ENCODE measurements around the gene CYP2A6. TPM values are rescaled to one million over a fixed set of nuclear protein-coding genes. Genes with fewer than 3 reads are reported as not detected.
"Not testable (repeated sequence)": the region's sequence is repeated elsewhere in the genome, so short reads cannot be mapped to it uniquely, and the experiment has no call there.

The CYP2A6 gene, protein sequence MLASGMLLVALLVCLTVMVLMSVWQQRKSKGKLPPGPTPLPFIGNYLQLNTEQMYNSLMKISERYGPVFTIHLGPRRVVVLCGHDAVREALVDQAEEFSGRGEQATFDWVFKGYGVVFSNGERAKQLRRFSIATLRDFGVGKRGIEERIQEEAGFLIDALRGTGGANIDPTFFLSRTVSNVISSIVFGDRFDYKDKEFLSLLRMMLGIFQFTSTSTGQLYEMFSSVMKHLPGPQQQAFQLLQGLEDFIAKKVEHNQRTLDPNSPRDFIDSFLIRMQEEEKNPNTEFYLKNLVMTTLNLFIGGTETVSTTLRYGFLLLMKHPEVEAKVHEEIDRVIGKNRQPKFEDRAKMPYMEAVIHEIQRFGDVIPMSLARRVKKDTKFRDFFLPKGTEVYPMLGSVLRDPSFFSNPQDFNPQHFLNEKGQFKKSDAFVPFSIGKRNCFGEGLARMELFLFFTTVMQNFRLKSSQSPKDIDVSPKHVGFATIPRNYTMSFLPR
- polyA plus RNA-seq: under 1 TPM in 2 of 4 donors, not detected in 2; 0.04 to 0.18 TPM
- long read RNA-seq, donor 1: 0 reads
- long read RNA-seq, donor 2: 0 reads
- long read RNA-seq, donor 3: 0 reads
- long read RNA-seq, donor 4: 0 reads
- long read RNA-seq, donor 5: 0 reads
- long read RNA-seq, donor 6: 0 reads
- long read RNA-seq, donor 7: 0 reads
- long read RNA-seq, donor 8: 0 reads
- long read RNA-seq, donor 9: 0 reads
- long read RNA-seq, donor 10: 0 reads

- H3K9me3 ChIP-seq (ENCODE audit: control insufficient read depth in 2 of 2, insufficient read depth in 1 of 2, low read depth in 1 of 2, low read length in 1 of 2); H3K27ac ChIP-seq (ENCODE audit: low read depth in 1 of 3, low read length in 2 of 3); FAIRE-seq; H3K27me3 ChIP-seq (ENCODE audit: control insufficient read depth in 3 of 3, insufficient read depth in 3 of 3, low read length in 3 of 3); H3K4me3 ChIP-seq (ENCODE audit: low read depth in 1 of 3, low read length in 3 of 3); H3K4me1 ChIP-seq (ENCODE audit: control insufficient read depth in 3 of 3, insufficient read depth in 2 of 3, low read depth in 1 of 3, low read length in 2 of 3); H3K36me3 ChIP-seq (ENCODE audit: control insufficient read depth in 3 of 3, insufficient read depth in 2 of 3, low read depth in 1 of 3, low read length in 3 of 3): not testable (repeated sequence)
- 58 to 80% (median 80%) methylated on average over 3 of the region's 3 CpGs for WGBS, 3 donors
- peak; percentile 3 to 63 for DNase-seq
Observed at GRCh38 chr19:40850277-40850676, at the start of gene CYP2A6. TSS of gene CYP2A6 (minus strand) at chr19:40850447. CDS start at chr19:40850426, 21 bp downstream.

DNA sequence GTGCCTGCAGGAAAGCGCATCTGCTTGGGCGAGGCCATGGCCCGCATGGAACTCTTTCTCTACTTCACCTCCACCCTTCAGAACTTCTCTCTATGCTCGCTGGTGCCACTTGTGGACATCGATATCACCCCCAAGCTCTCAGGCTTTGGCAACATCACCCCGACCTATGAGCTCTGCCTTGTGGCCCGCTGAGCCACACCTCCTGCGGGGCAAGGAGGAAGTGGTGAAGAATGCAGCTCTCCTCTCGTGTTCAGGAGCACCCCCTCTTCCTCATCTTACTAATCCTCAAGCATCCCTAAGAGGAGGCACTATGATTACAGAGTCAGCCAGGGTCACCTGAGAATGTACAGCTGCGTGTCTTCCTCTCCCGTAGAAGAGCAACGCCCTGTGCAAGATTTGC, 49.7 kb upstream of the CYP2A6 start:
- WGBS, 3 donors: 75 to 78% (median 77%) methylated on average over 12 of the region's 12 CpGs
- not testable (repeated sequence) for H3K27ac ChIP-seq (ENCODE audit: low read depth in 1 of 3, low read length in 2 of 3); H3K4me3 ChIP-seq (ENCODE audit: low read depth in 1 of 3, low read length in 3 of 3); FAIRE-seq; H3K36me3 ChIP-seq (ENCODE audit: control insufficient read depth in 3 of 3, insufficient read depth in 2 of 3, low read depth in 1 of 3, low read length in 3 of 3); H3K9me3 ChIP-seq (ENCODE audit: control insufficient read depth in 2 of 2, insufficient read depth in 1 of 2, low read depth in 1 of 2, low read length in 1 of 2); DNase-seq; H3K4me1 ChIP-seq (ENCODE audit: control insufficient read depth in 3 of 3, insufficient read depth in 2 of 3, low read depth in 1 of 3, low read length in 2 of 3); H3K27me3 ChIP-seq (ENCODE audit: control insufficient read depth in 3 of 3, insufficient read depth in 3 of 3, low read length in 3 of 3)

GRCh38 chr19:40896843-40897789, 46.9 kb upstream of the CYP2A6 start:
- H3K4me1 ChIP-seq (ENCODE audit: control insufficient read depth in 3 of 3, insufficient read depth in 2 of 3, low read depth in 1 of 3, low read length in 2 of 3); H3K27ac ChIP-seq (ENCODE audit: low read depth in 1 of 3, low read length in 2 of 3); H3K9me3 ChIP-seq (ENCODE audit: control insufficient read depth in 2 of 2, insufficient read depth in 1 of 2, low read depth in 1 of 2, low read length in 1 of 2); DNase-seq; FAIRE-seq; H3K27me3 ChIP-seq (ENCODE audit: control insufficient read depth in 3 of 3, insufficient read depth in 3 of 3, low read length in 3 of 3); H3K4me3 ChIP-seq (ENCODE audit: low read depth in 1 of 3, low read length in 3 of 3); H3K36me3 ChIP-seq (ENCODE audit: control insufficient read depth in 3 of 3, insufficient read depth in 2 of 3, low read depth in 1 of 3, low read length in 3 of 3): not testable (repeated sequence)
- WGBS, 3 donors: 82 to 85% (median 85%) methylated on average over 13 of the region's 13 CpGs

- WGBS, 3 donors: 92 to 94% (median 93%) methylated on average over 5 of the region's 5 CpGs
- H3K36me3 ChIP-seq (ENCODE audit: control insufficient read depth in 3 of 3, insufficient read depth in 2 of 3, low read depth in 1 of 3, low read length in 3 of 3): no peaks in the 10 kb centered on the region
- H3K4me3 ChIP-seq (ENCODE audit: low read depth in 1 of 3, low read length in 3 of 3): no peak overlapping the region
- no peak for FAIRE-seq
- peaks cover 0 to 2% (median 0%) of the 10 kb centered on the region in 3 donors for H3K27me3 ChIP-seq (ENCODE audit: control insufficient read depth in 3 of 3, insufficient read depth in 3 of 3, low read length in 3 of 3)
- H3K9me3 ChIP-seq (ENCODE audit: control insufficient read depth in 2 of 2, insufficient read depth in 1 of 2, low read depth in 1 of 2, low read length in 1 of 2): no peaks in the 10 kb centered on the region
- no peaks in the 10 kb centered on the region for H3K4me1 ChIP-seq (ENCODE audit: control insufficient read depth in 3 of 3, insufficient read depth in 2 of 3, low read depth in 1 of 3, low read length in 2 of 3)
- H3K27ac ChIP-seq (ENCODE audit: low read depth in 1 of 3, low read length in 2 of 3): no peak overlapping the region
- DNase-seq: no peak
Observed at GRCh38 chr19:40896418-40896796, 46.2 kb upstream of the CYP2A6 start.

- H3K4me3 ChIP-seq (ENCODE audit: low read depth in 1 of 3, low read length in 3 of 3): no peak overlapping the region
- peaks cover 0 to 6% (median 0%) of the 10 kb centered on the region in 3 donors for H3K27me3 ChIP-seq (ENCODE audit: control insufficient read depth in 3 of 3, insufficient read depth in 3 of 3, low read length in 3 of 3)
- no peaks in the 10 kb centered on the region for H3K4me1 ChIP-seq (ENCODE audit: control insufficient read depth in 3 of 3, insufficient read depth in 2 of 3, low read depth in 1 of 3, low read length in 2 of 3)
- FAIRE-seq (no peak), DNase-seq (no peak)
- H3K27ac ChIP-seq (ENCODE audit: low read depth in 1 of 3, low read length in 2 of 3): no peak overlapping the region
- H3K36me3 ChIP-seq (ENCODE audit: control insufficient read depth in 3 of 3, insufficient read depth in 2 of 3, low read depth in 1 of 3, low read length in 3 of 3): no peaks in the 10 kb centered on the region
- H3K9me3 ChIP-seq (ENCODE audit: control insufficient read depth in 2 of 2, insufficient read depth in 1 of 2, low read depth in 1 of 2, low read length in 1 of 2): no peaks in the 10 kb centered on the region
Observed at GRCh38 chr19:40893112-40893511, 42.9 kb upstream of the CYP2A6 start.

GRCh38 chr19:40889366-40889765, 39.1 kb upstream of the CYP2A6 start:
- H3K9me3 ChIP-seq (ENCODE audit: control insufficient read depth in 2 of 2, insufficient read depth in 1 of 2, low read depth in 1 of 2, low read length in 1 of 2): no peaks in the 10 kb centered on the region
- H3K4me3 ChIP-seq (ENCODE audit: low read depth in 1 of 3, low read length in 3 of 3): no peak overlapping the region
- no peak for DNase-seq
- no peak for FAIRE-seq
- peaks cover 0 to 6% (median 0%) of the 10 kb centered on the region in 3 donors for H3K27me3 ChIP-seq (ENCODE audit: control insufficient read depth in 3 of 3, insufficient read depth in 3 of 3, low read length in 3 of 3)
- H3K36me3 ChIP-seq (ENCODE audit: control insufficient read depth in 3 of 3, insufficient read depth in 2 of 3, low read depth in 1 of 3, low read length in 3 of 3): no peaks in the 10 kb centered on the region
- WGBS, 3 donors: 56 to 66% (median 65%) methylated on average over 3 of the region's 3 CpGs
- H3K27ac ChIP-seq (ENCODE audit: low read depth in 1 of 3, low read length in 2 of 3): no peak overlapping the region
- peaks cover 0 to 2% (median 0%) of the 10 kb centered on the region in 3 donors for H3K4me1 ChIP-seq (ENCODE audit: control insufficient read depth in 3 of 3, insufficient read depth in 2 of 3, low read depth in 1 of 3, low read length in 2 of 3)

DNA sequence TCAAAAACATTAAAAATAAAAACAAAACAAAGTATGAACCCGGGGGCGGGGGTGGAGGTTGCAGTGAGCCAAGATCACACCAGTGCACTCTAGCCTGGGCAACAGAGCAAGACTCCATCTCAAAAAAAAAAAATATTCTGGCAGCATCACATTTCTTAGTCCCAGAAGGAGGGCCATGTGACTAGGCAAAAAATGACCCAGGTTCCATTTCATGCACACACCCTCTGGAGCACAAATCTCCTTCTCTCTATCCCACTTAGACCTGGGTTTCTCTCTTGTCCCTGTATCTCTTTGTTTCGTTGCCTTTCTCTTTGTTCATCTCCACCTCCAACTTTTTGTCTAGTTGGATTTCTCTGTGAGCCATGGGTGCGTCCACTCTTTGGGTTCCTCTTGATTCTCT, 37.9 kb upstream of the CYP2A6 start:
- FAIRE-seq: no peak
- no peaks in the 10 kb centered on the region for H3K36me3 ChIP-seq (ENCODE audit: control insufficient read depth in 3 of 3, insufficient read depth in 2 of 3, low read depth in 1 of 3, low read length in 3 of 3)
- H3K4me1 ChIP-seq (ENCODE audit: control insufficient read depth in 3 of 3, insufficient read depth in 2 of 3, low read depth in 1 of 3, low read length in 2 of 3): peaks cover 0 to 3% (median 0%) of the 10 kb centered on the region in 3 donors
- no peak overlapping the region for H3K27ac ChIP-seq (ENCODE audit: low read depth in 1 of 3, low read length in 2 of 3)
- H3K27me3 ChIP-seq (ENCODE audit: control insufficient read depth in 3 of 3, insufficient read depth in 3 of 3, low read length in 3 of 3): peaks cover 0 to 6% (median 0%) of the 10 kb centered on the region in 3 donors
- WGBS, 3 donors: 84 to 91% (median 88%) methylated on average over 4 of the region's 4 CpGs
- H3K4me3 ChIP-seq (ENCODE audit: low read depth in 1 of 3, low read length in 3 of 3): no peak overlapping the region
- DNase-seq: no peak
- H3K9me3 ChIP-seq (ENCODE audit: control insufficient read depth in 2 of 2, insufficient read depth in 1 of 2, low read depth in 1 of 2, low read length in 1 of 2): no peaks in the 10 kb centered on the region

All from small intestine (tissue), 16 donors.